ENCODE data around the gene ETV5.

- TF ChIP-seq CTCF (IDR thresholded peaks at IDR 0.05) (no peak), POLR2AphosphoS5 (IDR thresholded peaks at IDR 0.05) (peak in 1 of 2 donors; percentile 38), POLR2A (IDR thresholded peaks at IDR 0.05; ENCODE audit: low read depth) (no peak), EP300 (IDR thresholded peaks at IDR 0.05) (no peak)
Measured at GRCh38 chr3:186107215-186108105, 1.4 kb downstream of the ETV5 start.
